Neural progenitor cell (in vitro differentiated cells): Measurements from ENCODE around the gene BTBD9. TPM values are rescaled to one million over a fixed set of nuclear protein-coding genes. Genes with fewer than 3 reads are reported as not detected.

Experiments used
- DNase-seq: peaks from one replicate; pipeline ENCODE4 v3.0.0-alpha.2; 2016; ENCODE audit warnings: low spot score
- H2AFZ ChIP-seq: fragments of 200-600 bp; sonication (generic); replicated peaks from 2 replicates; pipeline ENCODE4 v1.6.1; 2016; ENCODE audit warnings: antibody characterized with exemption
- H3F3A ChIP-seq: fragments of 200-600 bp; sonication (generic); 2 replicates; pipeline ENCODE4 v1.6.1; 2016; ENCODE audit warnings: antibody characterized with exemption, low read depth
- H3K27ac ChIP-seq: fragments of 200-600 bp; sonication (generic); 2 replicates; pipeline ENCODE4 v1.5.1; 2016; ENCODE audit warnings: mild to moderate bottlenecking
- H3K27me3 ChIP-seq: fragments of 200-600 bp; sonication (generic); 2 replicates; pipeline ENCODE4 v1.6.1; 2016; ENCODE audit warnings: mild to moderate bottlenecking, moderate library complexity
- H3K36me3 ChIP-seq: fragments of 200-600 bp; sonication (generic); 2 replicates; pipeline ENCODE4 v1.5.1; 2016
- H3K4me1 ChIP-seq: fragments of 200-600 bp; sonication (generic); 2 replicates; pipeline ENCODE4 v1.6.1; 2016; ENCODE audit warnings: mixed run types
- H3K4me2 ChIP-seq: fragments of 200-600 bp; sonication (generic); 2 replicates; pipeline ENCODE4 v1.6.1; 2016
- H3K4me3 ChIP-seq: fragments of 200-600 bp; sonication (generic); 2 replicates; pipeline ENCODE4 v1.5.1; 2016
- H3K79me2 ChIP-seq: fragments of 200-600 bp; sonication (generic); 2 replicates; pipeline ENCODE4 v1.6.1; 2016; ENCODE audit warnings: low read depth
- H3K9ac ChIP-seq: fragments of 200-600 bp; sonication (generic); 2 replicates; pipeline ENCODE4 v1.6.1; 2016
- H3K9me3 ChIP-seq: fragments of 200-600 bp; sonication (generic); 2 replicates; pipeline ENCODE4 v1.5.1; 2016; ENCODE audit warnings: low read depth
- H4K20me1 ChIP-seq: fragments of 200-600 bp; sonication (generic); 2 replicates; pipeline ENCODE4 v1.6.1; 2016; ENCODE audit warnings: low read depth
- H3K27ac Mint-ChIP-seq: 3 replicates; pipeline ENCODE4 v1.8.0; 2021; ENCODE audit warnings: mixed read lengths
- H3K27me3 Mint-ChIP-seq: 2 replicates; pipeline ENCODE4 v1.8.0; 2022; ENCODE audit warnings: low read depth, mild to moderate bottlenecking, inconsistent platforms, moderate library complexity, mixed read lengths; ENCODE audit not compliant: insufficient read depth
- H3K36me3 Mint-ChIP-seq: 3 replicates; pipeline ENCODE4 v1.8.0; 2021; ENCODE audit warnings: mixed read lengths
- H3K4me1 Mint-ChIP-seq: 3 replicates; pipeline ENCODE4 v1.8.0; 2021; ENCODE audit warnings: mixed read lengths
- H3K4me3 Mint-ChIP-seq: 3 replicates; pipeline ENCODE4 v1.8.0; 2021; ENCODE audit warnings: mild to moderate bottlenecking, moderate library complexity, mixed read lengths
- H3K9me3 Mint-ChIP-seq: 3 replicates; pipeline ENCODE4 v1.8.0; 2020; ENCODE audit warnings: mixed read lengths
- CTCF ChIP-seq: fragments of 200-600 bp; sonication (generic); IDR thresholded peaks from 2 replicates; pipeline ENCODE4 v1.5.1; 2017; ENCODE audit warnings: antibody characterized with exemption, mild to moderate bottlenecking
- EZH2 ChIP-seq: fragments of 200-600 bp; sonication (generic); IDR thresholded peaks from 2 replicates; pipeline ENCODE4 v1.6.1; 2017; ENCODE audit warnings: antibody characterized with exemption, mild to moderate bottlenecking, moderate library complexity
- EZH2phosphoT487 ChIP-seq: fragments of 200-600 bp; sonication (generic); IDR thresholded peaks from 2 replicates; pipeline ENCODE4 v1.6.1; 2017; ENCODE audit warnings: antibody characterized with exemption
- total RNA-seq: library from RNA; depleted of rRNA; stranded (reverse); fragments of >200 nt; gene quantifications from 2 replicates; pipeline ENCODE4 v1.2.3, GENCODE V29; 2015; ENCODE audit warnings: low replicate concordance

The BTBD9 gene
- total RNA-seq, 1 donor from 2014 or later: 16.9 TPM

GRCh38 chr6:38542031-38542430 lies 97.7 kb downstream of the BTBD9 start:
- Mint-ChIP-seq H3K9me3 (no peaks in the 10 kb centered on the region), H3K27ac (no peak overlapping the region), H3K4me3 (no peak overlapping the region), H3K36me3 (no peaks in the 10 kb centered on the region), H3K27me3 (no peaks in the 10 kb centered on the region), H3K4me1 (no peaks in the 10 kb centered on the region)
- Histone ChIP-seq H4K20me1 (no peaks in the 10 kb centered on the region), H3K36me3 (no peaks in the 10 kb centered on the region), H3K9ac (no peak overlapping the region), H3K4me3 (no peak overlapping the region), H3K4me2 (no peak overlapping the region), H3K4me1 (no peaks in the 10 kb centered on the region), H2AFZ (no peak overlapping the region), H3K79me2 (no peaks in the 10 kb centered on the region), H3K9me3 (no peaks in the 10 kb centered on the region), H3K27ac (no peak overlapping the region), H3K27me3 (no peaks in the 10 kb centered on the region), H3F3A (no peaks in the 10 kb centered on the region)
- TF ChIP-seq CTCF (no peak), EZH2 (no peak), EZH2phosphoT487 (no peak)
- DNase-seq: no peak

- Histone ChIP-seq H4K20me1 (no peaks in the 10 kb centered on the region), H3K79me2 (no peaks in the 10 kb centered on the region), H3F3A (no peaks in the 10 kb centered on the region), H3K36me3 (no peaks in the 10 kb centered on the region), H3K4me2 (no peak overlapping the region), H3K9ac (no peak overlapping the region), H3K27me3 (no peaks in the 10 kb centered on the region), H3K4me3 (no peak overlapping the region), H2AFZ (no peak overlapping the region), H3K9me3 (no peaks in the 10 kb centered on the region), H3K27ac (no peak overlapping the region), H3K4me1 (no peaks in the 10 kb centered on the region)
- no peaks in the 10 kb centered on the region for H3K27me3 Mint-ChIP-seq
- TF ChIP-seq EZH2phosphoT487 (no peak), CTCF (no peak), EZH2 (no peak)
- no peak overlapping the region for H3K27ac Mint-ChIP-seq
- DNase-seq: no peak
- H3K4me3 Mint-ChIP-seq: no peak overlapping the region
- H3K9me3 Mint-ChIP-seq: peaks cover 15% of the 10 kb centered on the region
- H3K36me3 Mint-ChIP-seq: peaks cover 4% of the 10 kb centered on the region
- no peaks in the 10 kb centered on the region for H3K4me1 Mint-ChIP-seq
Measured at GRCh38 chr6:38533064-38533463, 106.7 kb downstream of the BTBD9 start.

- Histone ChIP-seq H3K36me3 (no peaks in the 10 kb centered on the region), H3K4me2 (no peak overlapping the region), H3K9me3 (no peaks in the 10 kb centered on the region), H2AFZ (no peak overlapping the region), H4K20me1 (no peaks in the 10 kb centered on the region), H3K27me3 (no peaks in the 10 kb centered on the region), H3K4me1 (no peaks in the 10 kb centered on the region), H3K27ac (no peak overlapping the region), H3K9ac (no peak overlapping the region), H3K4me3 (no peak overlapping the region), H3K79me2 (no peaks in the 10 kb centered on the region), H3F3A (no peaks in the 10 kb centered on the region)
- H3K27ac Mint-ChIP-seq: no peak overlapping the region
- DNase-seq: no peak
- H3K4me1 Mint-ChIP-seq: no peaks in the 10 kb centered on the region
- TF ChIP-seq CTCF (no peak), EZH2phosphoT487 (no peak), EZH2 (no peak)
- H3K36me3 Mint-ChIP-seq: peaks cover 7% of the 10 kb centered on the region
- H3K9me3 Mint-ChIP-seq: peaks cover 30% of the 10 kb centered on the region
- H3K4me3 Mint-ChIP-seq: no peak overlapping the region
- no peaks in the 10 kb centered on the region for H3K27me3 Mint-ChIP-seq
Measured at GRCh38 chr6:38531134-38531533, 108.6 kb downstream of the BTBD9 start.
